ENCODE results near the gene ITGA7. TPM values are rescaled to one million over a fixed set of nuclear protein-coding genes. Genes with fewer than 3 reads are reported as not detected.
A peak's percentile ranks its signal among the peaks of the same experiment; 100 is the strongest.

Gene ITGA7
- total RNA-seq, 6 donors from 2014 or later, result 4.6 to 30.4 (median 9.0) TPM

DNA sequence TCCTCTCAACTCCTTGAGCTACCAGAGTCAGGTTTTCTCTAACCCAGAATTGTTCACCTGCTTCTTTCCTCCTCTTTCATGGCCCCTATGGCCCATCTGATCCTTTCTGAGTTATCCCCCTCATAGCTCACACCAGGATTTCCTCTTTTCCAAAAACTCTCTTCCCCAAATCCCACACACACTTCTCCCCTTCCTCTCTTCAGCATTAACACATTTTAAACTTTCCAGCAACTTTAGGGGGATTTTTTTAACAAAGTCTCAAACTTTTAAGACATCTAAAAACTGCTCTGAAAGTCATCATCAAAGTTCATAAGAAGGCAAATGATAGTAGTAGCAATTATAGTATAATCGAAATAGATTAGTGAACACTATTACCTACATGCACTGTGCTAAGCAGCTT is 63.1 kb downstream of the ITGA7 start:
- peak overlapping the region in 1 of 4 donors; percentile 86 for H3K27ac ChIP-seq
- no peaks in the 10 kb centered on the region for H3K36me3 ChIP-seq
- H3K27me3 ChIP-seq, result no peaks in the 10 kb centered on the region
- TF ChIP-seq POLR2A (IDR thresholded peaks at IDR 0.05) (no peak), EP300 (IDR thresholded peaks at IDR 0.05) (no peak)
- TF ChIP-seq, protein P1, sequence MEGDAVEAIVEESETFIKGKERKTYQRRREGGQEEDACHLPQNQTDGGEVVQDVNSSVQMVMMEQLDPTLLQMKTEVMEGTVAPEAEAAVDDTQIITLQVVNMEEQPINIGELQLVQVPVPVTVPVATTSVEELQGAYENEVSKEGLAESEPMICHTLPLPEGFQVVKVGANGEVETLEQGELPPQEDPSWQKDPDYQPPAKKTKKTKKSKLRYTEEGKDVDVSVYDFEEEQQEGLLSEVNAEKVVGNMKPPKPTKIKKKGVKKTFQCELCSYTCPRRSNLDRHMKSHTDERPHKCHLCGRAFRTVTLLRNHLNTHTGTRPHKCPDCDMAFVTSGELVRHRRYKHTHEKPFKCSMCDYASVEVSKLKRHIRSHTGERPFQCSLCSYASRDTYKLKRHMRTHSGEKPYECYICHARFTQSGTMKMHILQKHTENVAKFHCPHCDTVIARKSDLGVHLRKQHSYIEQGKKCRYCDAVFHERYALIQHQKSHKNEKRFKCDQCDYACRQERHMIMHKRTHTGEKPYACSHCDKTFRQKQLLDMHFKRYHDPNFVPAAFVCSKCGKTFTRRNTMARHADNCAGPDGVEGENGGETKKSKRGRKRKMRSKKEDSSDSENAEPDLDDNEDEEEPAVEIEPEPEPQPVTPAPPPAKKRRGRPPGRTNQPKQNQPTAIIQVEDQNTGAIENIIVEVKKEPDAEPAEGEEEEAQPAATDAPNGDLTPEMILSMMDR (IDR thresholded peaks at IDR 0.05), result no peak
- H3K4me1 ChIP-seq, result peaks cover 0 to 22% (median 12%) of the 10 kb centered on the region in 4 donors
- DNase-seq (no peak), ATAC-seq (ENCODE audit: low FRiP score in 2 of 2) (no peak)
- H3K4me3 ChIP-seq, result no peak overlapping the region
- 83 to 93% methylated on average over 1 of the region's 1 CpG for WGBS, 2 donors
- H3K9me3 ChIP-seq, result no peaks in the 10 kb centered on the region

DNA sequence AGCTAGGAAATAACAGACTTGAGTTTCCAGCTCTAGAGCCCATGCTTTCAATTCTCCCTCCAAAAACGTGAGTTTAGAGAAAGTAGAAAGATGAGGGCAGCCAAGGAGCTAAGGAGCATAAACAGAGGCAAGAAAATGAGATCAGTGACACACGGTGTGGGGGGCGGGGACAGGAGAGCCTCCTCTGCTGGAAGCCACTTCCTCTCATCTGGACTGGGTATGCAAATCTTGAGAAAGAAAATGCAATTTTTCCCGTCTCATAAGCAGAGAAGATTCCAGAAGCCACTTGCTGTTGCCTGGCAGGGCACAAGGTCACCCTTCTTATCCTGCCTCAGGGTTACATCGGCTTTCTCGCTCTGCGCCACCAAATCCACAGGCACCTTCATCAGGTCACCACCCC is 65.0 kb downstream of the ITGA7 start:
- ATAC-seq (ENCODE audit: low FRiP score in 2 of 2), result no peak

DNA sequence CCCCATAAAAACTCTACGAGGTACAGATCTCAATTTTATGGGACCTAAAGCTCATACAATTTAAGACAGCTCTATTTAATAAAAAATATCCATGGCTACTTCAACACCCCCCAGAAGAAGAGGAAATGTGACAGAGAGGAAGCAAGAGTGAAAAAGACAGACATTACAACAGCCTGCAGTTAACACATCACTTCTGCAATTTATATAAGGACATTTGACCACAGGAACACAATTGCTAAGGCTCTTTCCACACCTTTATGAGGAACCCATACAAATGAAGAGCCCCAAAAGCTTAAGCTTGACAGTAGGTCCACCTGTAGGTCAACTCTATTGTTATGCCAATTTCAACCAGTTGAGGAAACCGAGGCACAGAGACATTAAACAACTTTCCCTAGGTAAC is 65.4 kb downstream of the ITGA7 start:
- H3K27me3 ChIP-seq, result no peaks in the 10 kb centered on the region
- H3K9me3 ChIP-seq, result no peaks in the 10 kb centered on the region
- H3K36me3 ChIP-seq, result no peaks in the 10 kb centered on the region
- WGBS, 2 donors, result 52 to 74% methylated on average over 2 of the region's 2 CpGs
- ATAC-seq (ENCODE audit: low FRiP score in 2 of 2) (peak in 1 of 2 donors; percentile 52), DNase-seq (no peak)
- peak overlapping the region; percentile 73 to 86 (median 80) for H3K27ac ChIP-seq
- TF ChIP-seq EP300 (IDR thresholded peaks at IDR 0.05) (no peak), POLR2AphosphoS5 (IDR thresholded peaks at IDR 0.05) (peak in 1 of 2 donors; percentile 29), POLR2A (IDR thresholded peaks at IDR 0.05) (no peak)
- TF ChIP-seq, protein P1 (IDR thresholded peaks at IDR 0.05), result peak in 1 of 6 experiments; percentile 11
- H3K4me1 ChIP-seq, result peaks cover 0 to 21% (median 9%) of the 10 kb centered on the region in 4 donors
- no peak overlapping the region for H3K4me3 ChIP-seq

More for the DNA sequence above, 65.0 kb downstream of the ITGA7 start:
- Histone ChIP-seq H3K4me1 (peaks cover 0 to 22% (median 12%) of the 10 kb centered on the region in 4 donors), H3K27ac (peak overlapping the region; percentile 73 to 86 (median 80)), H3K4me3 (no peak overlapping the region), H3K27me3 (no peaks in the 10 kb centered on the region), H3K36me3 (no peaks in the 10 kb centered on the region), H3K9me3 (no peaks in the 10 kb centered on the region)
- 54 to 68% methylated on average over 7 of the region's 7 CpGs for WGBS, 2 donors
- no peak for TF ChIP-seq POLR2AphosphoS5 (IDR thresholded peaks at IDR 0.05)
- TF ChIP-seq, protein P1 (IDR thresholded peaks at IDR 0.05), result no peak
- peak in 1 of 2 donors; percentile 27 for DNase-seq

DNA sequence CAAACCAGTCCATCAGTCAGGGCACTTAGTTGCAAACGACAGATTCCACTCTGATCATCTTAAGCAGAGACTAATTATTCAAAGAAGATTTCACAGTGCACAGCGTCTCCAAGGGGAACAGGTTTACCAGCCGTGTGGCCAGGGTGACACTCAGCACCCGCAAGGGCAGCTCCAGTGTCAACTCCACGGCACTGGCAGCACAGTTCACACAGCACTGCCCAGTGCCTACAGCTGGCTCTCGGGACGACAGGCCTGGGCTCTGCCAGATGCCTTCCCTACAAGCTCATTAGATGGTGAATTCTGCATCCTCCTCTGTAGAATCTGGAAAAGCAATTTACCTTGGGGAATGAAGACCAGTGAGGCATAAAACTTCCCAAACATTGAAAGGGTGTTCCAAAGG is 66.1 kb downstream of the ITGA7 start:
- H3K4me3 ChIP-seq, result no peak overlapping the region
- H3K4me1 ChIP-seq, result peaks cover 0 to 14% (median 3%) of the 10 kb centered on the region in 4 donors
- no peaks in the 10 kb centered on the region for H3K9me3 ChIP-seq
- WGBS, 2 donors, result 67 to 72% methylated on average over 4 to 7 of the region's 7 CpGs
- peak in 1 of 2 donors; percentile 47 for DNase-seq
- no peak for ATAC-seq (ENCODE audit: low FRiP score in 2 of 2)
- H3K27ac ChIP-seq, result peak overlapping the region; percentile 56 to 86 (median 74)
- no peaks in the 10 kb centered on the region for H3K27me3 ChIP-seq
- TF ChIP-seq EP300 (IDR thresholded peaks at IDR 0.05) (no peak), POLR2AphosphoS5 (IDR thresholded peaks at IDR 0.05) (no peak), POLR2A (IDR thresholded peaks at IDR 0.05) (no peak)
- TF ChIP-seq, protein P1 (IDR thresholded peaks at IDR 0.05), result no peak
- H3K36me3 ChIP-seq, result no peaks in the 10 kb centered on the region

DNA sequence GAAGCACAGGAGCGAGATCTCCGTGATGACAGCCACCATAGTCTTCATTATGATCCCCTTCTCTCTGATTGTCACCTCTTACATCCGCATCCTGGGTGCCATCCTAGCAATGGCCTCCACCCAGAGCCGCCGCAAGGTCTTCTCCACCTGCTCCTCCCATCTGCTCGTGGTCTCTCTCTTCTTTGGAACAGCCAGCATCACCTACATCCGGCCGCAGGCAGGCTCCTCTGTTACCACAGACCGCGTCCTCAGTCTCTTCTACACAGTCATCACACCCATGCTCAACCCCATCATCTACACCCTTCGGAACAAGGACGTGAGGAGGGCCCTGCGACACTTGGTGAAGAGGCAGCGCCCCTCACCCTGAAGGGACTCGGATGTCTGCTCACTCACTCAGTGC is 70.2 kb downstream of the ITGA7 start:
- H3K4me3 ChIP-seq, result no peak overlapping the region
- DNase-seq (no peak), ATAC-seq (ENCODE audit: low FRiP score in 2 of 2) (no peak)
- no peaks in the 10 kb centered on the region for H3K4me1 ChIP-seq
- no peak for TF ChIP-seq EP300 (IDR thresholded peaks at IDR 0.05)
- no peak for TF ChIP-seq POLR2AphosphoS5 (IDR thresholded peaks at IDR 0.05)
- no peak for TF ChIP-seq POLR2A (IDR thresholded peaks at IDR 0.05)
- TF ChIP-seq, protein P1 (IDR thresholded peaks at IDR 0.05), result no peak
- H3K27ac ChIP-seq, result no peak overlapping the region
- H3K9me3 ChIP-seq, result no peaks in the 10 kb centered on the region
- WGBS, 2 donors, result 90 to 96% methylated on average over 15 of the region's 15 CpGs
- no peaks in the 10 kb centered on the region for H3K27me3 ChIP-seq
- no peaks in the 10 kb centered on the region for H3K36me3 ChIP-seq

All from upper lobe of left lung (tissue), 6 donors.